ENCODE results near the gene RGS9. TPM values are rescaled to one million over a fixed set of nuclear protein-coding genes. Genes with fewer than 3 reads are reported as not detected.

Gene RGS9
- total RNA-seq, 1 donor from 2014 or later, result 8.5 TPM

DNA sequence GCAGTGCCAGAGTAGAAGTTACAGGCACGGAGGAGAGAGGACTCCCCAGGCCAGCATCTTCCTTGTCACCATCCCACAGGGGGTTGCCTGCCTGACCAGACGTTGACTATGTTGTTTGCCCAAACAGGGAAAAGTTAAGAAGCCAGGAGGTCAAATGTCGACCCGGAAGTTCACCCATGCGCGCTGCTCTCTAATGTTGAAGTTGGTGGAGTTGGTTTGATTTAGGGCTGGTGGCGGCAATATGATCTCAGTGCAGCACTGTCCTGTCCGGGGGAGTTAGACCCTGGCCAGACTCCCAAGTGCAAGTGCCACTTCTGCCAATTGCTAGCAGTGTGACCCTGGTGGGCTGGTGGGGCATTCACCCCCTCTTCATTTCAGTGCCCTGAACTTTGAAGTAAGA is 30.4 kb downstream of the RGS9 start:
- DNase-seq (ENCODE audit: low spot score, unreplicated experiment), result no peak
- no peak overlapping the region for H3K4me3 Mint-ChIP-seq (ENCODE audit: low read depth)
- peaks cover 2% of the 10 kb centered on the region for H3K27me3 Mint-ChIP-seq

DNA sequence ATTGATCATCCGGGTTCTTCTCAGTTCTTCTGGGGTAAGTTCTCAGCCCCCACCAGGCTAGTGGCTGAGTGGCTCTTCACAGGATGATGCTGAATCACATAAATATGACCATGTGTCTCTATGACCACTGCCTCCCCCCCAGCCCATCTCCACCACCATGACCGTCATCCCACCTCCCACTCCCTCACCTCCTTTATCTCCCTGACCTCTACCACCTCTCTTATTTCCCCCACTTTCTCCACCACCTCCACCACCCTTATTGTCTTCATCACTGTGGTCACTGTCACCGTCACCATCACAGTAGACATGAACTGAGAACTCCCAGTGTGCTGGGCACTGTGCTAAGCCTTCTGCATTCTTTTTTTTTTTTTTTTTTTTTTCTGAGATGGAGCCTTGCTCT is 32.5 kb downstream of the RGS9 start:
- Mint-ChIP-seq H3K27me3 (no peaks in the 10 kb centered on the region), H3K4me3 (ENCODE audit: low read depth) (no peak overlapping the region), H3K36me3 (ENCODE audit: insufficient read depth) (no peaks in the 10 kb centered on the region), H3K9me3 (ENCODE audit: low read depth) (no peaks in the 10 kb centered on the region), H3K27ac (no peak overlapping the region), H3K4me1 (ENCODE audit: low read depth) (no peaks in the 10 kb centered on the region)
- TF ChIP-seq, protein P1, sequence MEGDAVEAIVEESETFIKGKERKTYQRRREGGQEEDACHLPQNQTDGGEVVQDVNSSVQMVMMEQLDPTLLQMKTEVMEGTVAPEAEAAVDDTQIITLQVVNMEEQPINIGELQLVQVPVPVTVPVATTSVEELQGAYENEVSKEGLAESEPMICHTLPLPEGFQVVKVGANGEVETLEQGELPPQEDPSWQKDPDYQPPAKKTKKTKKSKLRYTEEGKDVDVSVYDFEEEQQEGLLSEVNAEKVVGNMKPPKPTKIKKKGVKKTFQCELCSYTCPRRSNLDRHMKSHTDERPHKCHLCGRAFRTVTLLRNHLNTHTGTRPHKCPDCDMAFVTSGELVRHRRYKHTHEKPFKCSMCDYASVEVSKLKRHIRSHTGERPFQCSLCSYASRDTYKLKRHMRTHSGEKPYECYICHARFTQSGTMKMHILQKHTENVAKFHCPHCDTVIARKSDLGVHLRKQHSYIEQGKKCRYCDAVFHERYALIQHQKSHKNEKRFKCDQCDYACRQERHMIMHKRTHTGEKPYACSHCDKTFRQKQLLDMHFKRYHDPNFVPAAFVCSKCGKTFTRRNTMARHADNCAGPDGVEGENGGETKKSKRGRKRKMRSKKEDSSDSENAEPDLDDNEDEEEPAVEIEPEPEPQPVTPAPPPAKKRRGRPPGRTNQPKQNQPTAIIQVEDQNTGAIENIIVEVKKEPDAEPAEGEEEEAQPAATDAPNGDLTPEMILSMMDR (IDR thresholded peaks at IDR 0.05; ENCODE audit: unreplicated experiment), result no peak
- no peak for DNase-seq (ENCODE audit: low spot score, unreplicated experiment)

More for the DNA sequence above, 30.4 kb downstream of the RGS9 start:
- no peaks in the 10 kb centered on the region for H3K36me3 Mint-ChIP-seq (ENCODE audit: insufficient read depth)
- no peaks in the 10 kb centered on the region for H3K4me1 Mint-ChIP-seq (ENCODE audit: low read depth)
- TF ChIP-seq, protein P1 (IDR thresholded peaks at IDR 0.05; ENCODE audit: unreplicated experiment), result no peak
- H3K27ac Mint-ChIP-seq, result no peak overlapping the region
- H3K9me3 Mint-ChIP-seq (ENCODE audit: low read depth), result no peaks in the 10 kb centered on the region

DNA sequence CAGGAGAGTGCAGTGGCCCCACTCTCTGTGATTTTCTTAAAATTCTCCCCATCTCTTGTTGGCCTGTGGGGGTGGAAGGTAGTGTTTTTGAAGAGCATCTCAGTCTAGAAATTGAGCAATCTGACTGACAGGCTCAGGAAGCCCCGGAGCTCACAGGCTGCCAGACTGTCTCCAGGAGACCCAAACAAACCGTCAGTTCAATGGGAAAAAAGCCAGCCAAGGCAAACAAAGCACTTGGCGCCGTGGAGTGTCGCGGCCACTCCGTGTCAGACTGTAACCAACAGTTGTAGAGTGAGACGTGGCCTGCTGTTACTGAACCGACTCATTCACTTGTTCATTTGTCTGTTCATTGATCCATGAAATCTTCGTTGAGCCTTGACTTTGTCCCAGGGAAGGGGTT is 33.7 kb downstream of the RGS9 start:
- Mint-ChIP-seq H3K4me3 (ENCODE audit: low read depth) (no peak overlapping the region), H3K36me3 (ENCODE audit: insufficient read depth) (no peaks in the 10 kb centered on the region), H3K27ac (no peak overlapping the region), H3K27me3 (no peaks in the 10 kb centered on the region), H3K9me3 (ENCODE audit: low read depth) (no peaks in the 10 kb centered on the region), H3K4me1 (ENCODE audit: low read depth) (no peaks in the 10 kb centered on the region)
- no peak for DNase-seq (ENCODE audit: low spot score, unreplicated experiment)
- TF ChIP-seq, protein P1 (IDR thresholded peaks at IDR 0.05; ENCODE audit: unreplicated experiment), result no peak

DNA sequence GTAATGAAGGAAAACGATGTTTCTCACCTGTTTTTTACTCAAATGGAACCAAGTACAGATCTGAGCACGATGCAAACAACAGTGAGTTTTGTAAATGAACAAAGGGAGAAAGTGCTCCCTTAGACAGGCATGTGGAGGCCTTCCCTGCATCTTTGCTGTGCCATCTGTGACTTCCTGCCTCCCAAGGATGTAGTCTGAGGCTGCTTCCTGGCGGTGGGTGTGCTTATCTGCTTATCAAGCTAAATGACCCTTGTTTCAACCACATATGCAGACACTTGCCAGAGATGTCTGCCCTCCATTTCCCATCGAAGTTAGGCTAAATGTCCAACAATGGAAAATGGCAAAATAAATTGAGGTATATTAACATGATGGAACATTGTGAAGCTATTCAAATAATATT is 34.6 kb downstream of the RGS9 start:
- H3K4me1 Mint-ChIP-seq (ENCODE audit: low read depth), result no peaks in the 10 kb centered on the region
- no peak overlapping the region for H3K4me3 Mint-ChIP-seq (ENCODE audit: low read depth)
- H3K9me3 Mint-ChIP-seq (ENCODE audit: low read depth), result no peaks in the 10 kb centered on the region
- H3K27me3 Mint-ChIP-seq, result no peaks in the 10 kb centered on the region
- no peak for DNase-seq (ENCODE audit: low spot score, unreplicated experiment)
- no peaks in the 10 kb centered on the region for H3K36me3 Mint-ChIP-seq (ENCODE audit: insufficient read depth)
- TF ChIP-seq, protein P1 (IDR thresholded peaks at IDR 0.05; ENCODE audit: unreplicated experiment), result no peak
- H3K27ac Mint-ChIP-seq, result no peak overlapping the region

DNA sequence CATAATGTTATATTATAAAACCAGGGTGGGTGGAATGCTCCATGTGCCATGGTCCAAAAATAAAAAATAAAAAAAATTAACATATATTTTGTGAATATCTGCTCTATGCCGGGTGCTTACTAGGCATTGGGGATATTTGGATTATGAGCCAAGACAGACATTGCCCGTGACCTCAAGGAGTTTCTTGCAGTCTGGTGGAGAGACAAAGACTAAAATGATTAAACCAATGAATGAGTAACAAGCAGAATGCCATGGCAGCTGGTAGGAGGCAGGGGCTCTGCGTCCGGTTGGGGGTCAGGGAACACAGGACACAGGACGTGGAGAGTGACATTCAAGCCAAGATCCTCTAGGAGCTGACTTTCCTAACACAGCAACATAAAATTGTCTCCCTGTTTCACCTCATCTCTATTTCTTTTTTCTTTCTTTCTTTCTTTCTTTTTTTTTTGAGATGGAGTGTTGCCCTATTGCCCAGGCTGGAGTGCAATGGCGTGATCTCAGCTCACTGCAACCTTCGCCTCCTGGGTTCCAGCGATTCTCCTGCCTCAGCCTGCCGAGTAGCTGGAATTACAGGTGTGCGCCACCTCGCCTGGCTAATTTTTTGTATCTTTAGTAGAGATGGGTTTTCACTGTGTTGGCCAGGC is 35.4 kb downstream of the RGS9 start:
- TF ChIP-seq, protein P1 (IDR thresholded peaks at IDR 0.05; ENCODE audit: unreplicated experiment), result no peak
- Mint-ChIP-seq H3K36me3 (ENCODE audit: insufficient read depth) (no peaks in the 10 kb centered on the region), H3K27me3 (no peaks in the 10 kb centered on the region), H3K4me3 (ENCODE audit: low read depth) (no peak overlapping the region), H3K4me1 (ENCODE audit: low read depth) (no peaks in the 10 kb centered on the region), H3K27ac (no peak overlapping the region), H3K9me3 (ENCODE audit: low read depth) (no peaks in the 10 kb centered on the region)
- DNase-seq (ENCODE audit: low spot score, unreplicated experiment), result no peak
